HG02678 (cell line): ENCODE results near the gene THSD4.

Source experiments
- ATAC-seq: cut with Tn5 transposase; IDR thresholded peaks from one replicate; pipeline ENCODE4 v1.9.1; 2021; ENCODE audit warnings: mild to moderate bottlenecking, moderate library complexity; ENCODE audit not compliant: unreplicated experiment

The THSD4 gene

DNA sequence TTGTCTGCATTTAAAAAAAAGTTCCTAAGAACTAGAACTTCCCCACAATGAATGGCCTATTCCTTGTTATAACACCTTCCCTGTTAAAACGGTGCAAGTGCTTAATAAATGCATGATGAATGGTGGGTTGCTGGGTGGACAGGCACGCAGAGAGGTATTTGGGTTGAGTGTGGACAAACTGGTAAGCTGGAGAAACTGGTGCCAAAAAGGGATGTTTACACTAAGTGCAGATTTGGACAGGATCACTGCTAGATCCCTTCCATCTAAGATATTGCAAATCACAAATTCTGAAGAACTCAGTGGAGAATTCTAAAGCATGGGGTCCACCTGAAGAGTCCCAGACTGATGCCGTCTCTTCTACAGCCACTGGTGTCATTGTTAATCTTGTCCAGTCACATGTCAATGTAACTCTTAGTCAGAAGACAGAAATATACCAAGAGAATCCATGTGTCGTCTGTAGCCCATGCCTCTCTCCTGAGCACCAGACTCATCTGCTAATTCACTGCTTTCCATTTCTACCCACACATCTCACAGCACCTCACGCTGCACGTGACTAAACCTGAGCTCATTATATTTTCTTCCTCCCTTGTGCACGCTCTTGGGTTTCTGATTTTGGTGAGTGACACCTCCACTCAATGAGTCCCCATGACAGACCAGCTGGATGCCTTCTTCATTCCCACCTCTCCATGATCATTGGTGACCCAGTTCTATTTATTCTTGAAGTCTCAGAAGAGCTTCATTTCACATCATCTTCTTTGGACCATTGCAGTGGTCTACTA, 328.9 kb downstream of the THSD4 start:
- no peak for ATAC-seq

DNA sequence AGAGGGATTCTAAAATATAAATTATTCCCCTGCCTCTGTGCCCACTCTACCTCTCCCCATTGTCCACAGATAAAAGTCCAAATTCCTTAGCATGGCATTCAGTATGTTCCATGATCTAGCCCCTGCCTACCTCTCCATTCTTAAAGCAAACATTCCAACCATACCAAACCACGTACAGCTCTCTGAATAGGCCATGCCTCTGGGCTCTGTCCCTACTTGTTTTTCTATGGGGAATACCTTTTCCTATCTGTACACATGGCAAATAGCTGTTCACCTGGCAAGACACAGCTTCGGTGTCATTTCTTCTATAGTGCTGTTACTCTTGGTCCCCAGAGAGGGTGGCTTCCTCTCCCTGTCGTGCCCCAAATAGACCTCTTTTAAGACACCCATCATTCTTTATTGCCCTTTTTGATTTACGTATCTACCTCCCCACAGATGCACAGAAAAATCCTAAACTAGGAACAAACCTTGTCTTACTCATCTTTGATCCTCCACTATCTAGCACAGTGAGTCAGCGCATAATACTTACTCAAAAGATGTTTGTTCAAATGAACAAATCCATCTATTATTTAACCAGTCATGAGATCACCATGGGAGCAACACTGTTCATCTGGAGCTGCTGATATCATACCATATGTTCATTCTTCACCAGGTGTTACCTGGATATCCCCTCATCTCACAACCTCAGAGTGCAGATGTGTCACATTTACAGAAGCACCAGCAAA, 329.8 kb downstream of the THSD4 start:
- ATAC-seq, result no peak

DNA sequence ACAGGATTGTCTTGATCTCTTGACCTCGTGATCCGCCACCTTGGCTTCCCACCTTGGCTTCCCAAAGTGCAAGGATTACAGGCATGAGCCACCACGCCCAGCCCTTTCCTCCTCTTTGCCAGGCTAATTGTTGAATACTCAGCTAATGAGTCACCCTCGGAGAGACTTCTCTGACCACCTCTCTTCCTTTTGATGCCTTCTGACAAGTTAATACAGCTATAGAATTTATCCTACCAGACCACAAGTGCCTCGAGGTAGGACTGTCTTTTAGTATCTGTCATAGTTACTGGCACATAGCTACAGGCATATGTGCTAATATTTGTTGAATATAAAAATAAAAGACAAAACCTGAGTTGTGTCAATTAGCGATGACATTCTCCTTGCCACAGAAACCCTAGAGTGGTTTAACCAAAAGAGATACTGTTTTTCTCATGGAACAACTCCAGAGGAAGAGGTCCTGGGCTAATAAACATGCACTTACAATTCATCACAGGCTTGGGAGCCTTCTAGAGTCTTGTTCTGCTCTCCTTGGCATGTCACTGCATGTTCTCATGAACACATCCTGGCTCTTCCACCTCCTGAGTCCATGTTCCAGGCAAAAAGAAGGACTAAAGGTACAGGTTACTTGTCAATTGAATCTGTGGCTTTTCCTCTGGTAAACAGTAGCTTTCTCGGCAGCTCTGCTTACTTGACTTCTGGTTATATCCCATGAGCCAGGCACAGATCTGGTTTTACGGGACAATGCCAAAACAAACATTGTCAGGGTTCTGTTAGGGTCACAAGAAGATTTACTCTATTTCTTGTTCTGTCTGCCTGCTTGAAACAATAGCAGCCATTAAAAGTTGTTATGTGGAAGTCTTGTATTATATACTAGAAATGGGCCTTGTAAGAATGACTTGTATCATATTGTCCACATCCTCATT, 332.3 kb downstream of the THSD4 start:
- ATAC-seq, result no peak

DNA sequence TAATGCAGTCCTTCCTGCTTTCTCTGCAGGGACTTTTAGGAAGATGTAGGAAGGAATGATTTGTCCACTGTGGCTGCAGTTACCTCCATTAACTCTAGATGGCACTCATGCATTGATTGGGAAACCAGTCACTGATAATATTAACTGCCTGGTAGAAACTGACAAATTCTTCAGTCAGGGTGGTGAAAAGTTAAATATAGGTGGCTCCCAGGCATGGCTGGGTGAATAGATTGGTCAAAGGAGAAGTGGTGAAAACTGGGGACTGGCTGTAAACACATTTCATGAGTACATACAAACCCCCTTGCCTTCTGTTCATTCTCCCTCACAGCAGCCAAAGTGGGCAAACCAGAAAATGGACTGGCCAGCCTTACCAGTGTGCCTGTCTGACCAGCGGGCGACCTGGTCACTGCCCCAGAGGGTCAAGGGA, 333.4 kb downstream of the THSD4 start:
- no peak for ATAC-seq

GRCh38 chr15:71449363-71449762, 334.1 kb downstream of the THSD4 start:
- no peak for ATAC-seq

- no peak for ATAC-seq
Measured at GRCh38 chr15:71449956-71450355, 334.7 kb downstream of the THSD4 start.

- ATAC-seq, result no peak
Measured at GRCh38 chr15:71451130-71451529, 335.9 kb downstream of the THSD4 start.

- ATAC-seq, result no peak
Measured at GRCh38 chr15:71452893-71453292, 337.6 kb downstream of the THSD4 start.

GRCh38 chr15:71454462-71454996, 339.3 kb downstream of the THSD4 start:
- ATAC-seq, result no peak

GRCh38 chr15:71455107-71455506, 339.8 kb downstream of the THSD4 start:
- no peak for ATAC-seq

DNA sequence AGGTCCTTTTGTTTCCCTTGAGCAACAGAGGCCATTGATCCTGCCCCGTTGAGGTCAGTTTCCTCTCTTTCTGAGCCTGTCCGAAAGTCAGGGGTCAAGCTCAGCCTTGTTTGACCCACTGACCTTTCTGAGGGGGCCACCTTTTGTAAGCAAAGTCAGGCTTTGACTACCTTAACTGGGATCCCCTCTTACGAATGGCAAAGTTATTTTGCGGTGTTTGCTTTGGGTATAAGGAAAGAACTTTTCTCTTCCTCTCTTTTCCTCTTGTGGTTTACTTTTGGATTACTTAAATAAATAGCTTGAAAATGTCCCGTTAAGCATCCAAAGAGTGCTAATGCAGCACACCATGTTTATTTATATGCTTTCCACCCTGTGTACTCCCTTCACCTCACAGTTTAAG, 340.6 kb downstream of the THSD4 start:
- no peak for ATAC-seq

GRCh38 chr15:71456362-71456761, 341.1 kb downstream of the THSD4 start:
- no peak for ATAC-seq

DNA sequence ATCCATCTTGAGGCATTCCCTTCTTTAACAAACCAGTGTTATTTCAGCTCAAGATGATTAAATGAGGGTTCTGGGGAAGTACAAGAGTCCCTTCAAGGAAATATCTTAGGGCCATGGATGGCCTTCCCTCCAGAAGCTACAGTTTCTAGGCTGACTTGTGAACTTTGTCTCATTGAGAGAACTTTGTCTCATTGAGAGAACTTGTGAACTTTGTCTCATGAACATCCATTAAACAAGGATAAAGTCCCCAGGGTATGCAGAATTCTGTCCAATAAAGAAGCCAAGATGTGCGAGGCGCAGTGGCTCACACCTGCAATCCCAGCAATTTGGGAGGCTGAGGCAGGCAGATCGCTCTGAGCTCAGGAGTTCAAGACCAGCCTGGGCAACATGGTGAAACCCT, 341.5 kb downstream of the THSD4 start:
- no peak for ATAC-seq

DNA sequence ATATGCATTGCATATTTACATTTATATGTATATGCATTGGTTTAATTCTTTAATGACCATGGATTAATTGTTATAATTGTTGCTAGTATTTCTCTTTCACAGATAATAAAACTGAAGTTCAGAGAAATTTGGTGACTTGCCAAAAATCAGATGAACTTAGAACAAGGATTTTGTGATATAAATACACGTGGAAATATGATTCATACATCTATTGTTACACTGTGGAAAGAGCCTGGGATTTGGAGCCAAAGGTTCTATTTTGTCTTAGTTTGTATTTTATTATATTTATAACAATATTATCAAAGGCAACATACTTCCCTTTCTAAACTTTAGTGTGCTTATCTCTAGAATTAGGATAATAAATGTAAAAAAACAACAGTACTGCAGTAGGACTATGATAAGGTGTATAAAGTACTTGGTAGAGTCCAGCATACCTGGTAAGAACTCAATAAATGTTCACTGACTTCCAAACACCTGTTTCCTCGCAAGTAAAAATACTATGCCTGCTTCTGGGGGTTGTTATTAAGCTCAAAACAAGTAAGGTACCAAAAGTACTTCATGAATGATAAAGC, 342.9 kb downstream of the THSD4 start:
- no peak for ATAC-seq

- ATAC-seq, result no peak
Measured at GRCh38 chr15:71461748-71462147, 346.5 kb downstream of the THSD4 start.

DNA sequence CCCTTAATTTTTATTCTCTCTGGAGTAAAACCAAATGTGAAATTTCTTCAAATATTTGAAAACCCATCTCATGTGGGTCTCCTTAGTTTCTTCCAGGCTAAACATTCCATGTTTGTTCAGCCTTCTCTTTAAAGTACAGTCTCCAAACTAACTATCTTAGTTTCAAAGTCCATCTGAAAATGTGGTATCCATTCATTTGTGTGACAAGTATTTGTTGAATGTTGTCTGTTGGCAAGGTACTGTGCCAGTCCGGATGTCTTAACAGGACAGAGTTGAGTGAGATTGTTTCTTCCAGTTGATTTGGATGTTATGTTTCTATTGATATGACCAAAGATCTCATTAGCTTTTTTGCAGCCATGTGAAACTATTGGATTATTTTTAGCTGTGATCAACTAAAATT, 347.4 kb downstream of the THSD4 start:
- ATAC-seq, result no peak

GRCh38 chr15:71463156-71463665, 347.9 kb downstream of the THSD4 start:
- no peak for ATAC-seq

GRCh38 chr15:71465131-71465955, 350.1 kb downstream of the THSD4 start:
- no peak for ATAC-seq

DNA sequence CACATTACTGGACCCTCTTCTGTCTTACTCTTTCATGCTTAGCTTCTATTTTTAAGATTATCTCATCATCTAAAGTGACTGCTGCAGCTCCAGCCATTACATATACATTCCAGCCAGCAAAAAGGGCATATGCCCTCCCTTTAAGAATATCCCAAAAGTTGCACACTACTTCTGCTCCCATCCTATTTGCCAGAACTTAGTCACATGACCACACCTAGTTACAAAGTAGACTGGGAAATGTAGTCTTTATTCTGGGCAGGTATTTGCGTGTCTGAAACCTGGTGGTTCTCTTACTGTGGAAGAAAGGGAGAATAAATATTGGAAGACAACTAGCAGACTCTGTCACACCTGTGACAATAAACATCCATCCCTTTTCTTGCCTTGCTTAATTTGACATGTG, 353.4 kb downstream of the THSD4 start:
- ATAC-seq, result no peak

DNA sequence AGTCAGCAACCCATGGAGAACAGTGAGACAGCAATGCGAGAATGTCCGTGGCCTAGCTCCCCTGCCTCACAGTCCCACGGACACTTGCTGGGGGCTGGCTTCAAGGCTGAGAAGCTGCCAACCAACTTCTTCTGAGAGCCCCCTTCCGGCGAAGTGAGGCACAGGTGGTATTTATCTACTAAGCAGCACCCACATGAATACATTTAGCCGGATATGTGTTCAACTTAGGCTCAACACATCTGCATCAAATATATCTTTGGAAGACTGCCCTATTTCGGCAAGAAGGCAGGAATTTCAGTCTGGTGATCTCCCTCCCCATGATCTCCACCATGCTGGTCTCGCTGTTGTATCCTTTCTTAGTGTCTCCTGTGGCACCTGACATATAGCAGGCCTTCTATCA, 354.1 kb downstream of the THSD4 start:
- no peak for ATAC-seq
